Stimulated activated CD8-positive, alpha-beta memory T cell treated with anti-CD3 and anti-CD28 coated beads, Interleukin-4, amount 100 ng/mL, for 1 hour (primary cell): ENCODE data around the gene ESRRG.

Source experiments
- DNase-seq, 2 donors: peaks; one replicate each; pipeline ENCODE4 v3.0.0-alpha.2; 2020; ENCODE audit warnings: low read depth in 2 of 2, low spot score in 1 of 2

ESRRG gene

GRCh38 chr1:216457356-216457755 is 265.9 kb downstream of the ESRRG start:
- no peak for DNase-seq

GRCh38 chr1:216456682-216457081 is 266.5 kb downstream of the ESRRG start:
- no peak for DNase-seq

GRCh38 chr1:216453777-216454176 is 269.5 kb downstream of the ESRRG start:
- no peak for DNase-seq
